Subcutaneous adipose tissue (tissue), 4 donors: ENCODE measurements around the gene PCDHGB5. TPM values are rescaled to one million over a fixed set of nuclear protein-coding genes. Genes with fewer than 3 reads are reported as not detected.
"Not testable (repeated sequence)": the region's sequence is repeated elsewhere in the genome, so short reads cannot be mapped to it uniquely, and the experiment has no call there.

ENCODE experiments used
- total RNA-seq, 4 donors: library from RNA; depleted of rRNA; stranded (reverse); fragments of >200 nt; gene quantifications; one replicate each; pipeline ENCODE4 v1.1.0, GENCODE V29; 2016
- TF ChIP-seq, protein P1 (sequence below): fragments of 450-650 bp; IDR thresholded peaks from one replicate; pipeline ENCODE4 v1.5.1; 2016; ENCODE audit warnings: low read depth, mild to moderate bottlenecking, control low read depth, antibody characterized with exemption, moderate library complexity

PCDHGB5 gene
- total RNA-seq, 4 donors from 2014 or later: 5.3 to 7.0 (median 6.7) TPM

- TF ChIP-seq, protein P1, sequence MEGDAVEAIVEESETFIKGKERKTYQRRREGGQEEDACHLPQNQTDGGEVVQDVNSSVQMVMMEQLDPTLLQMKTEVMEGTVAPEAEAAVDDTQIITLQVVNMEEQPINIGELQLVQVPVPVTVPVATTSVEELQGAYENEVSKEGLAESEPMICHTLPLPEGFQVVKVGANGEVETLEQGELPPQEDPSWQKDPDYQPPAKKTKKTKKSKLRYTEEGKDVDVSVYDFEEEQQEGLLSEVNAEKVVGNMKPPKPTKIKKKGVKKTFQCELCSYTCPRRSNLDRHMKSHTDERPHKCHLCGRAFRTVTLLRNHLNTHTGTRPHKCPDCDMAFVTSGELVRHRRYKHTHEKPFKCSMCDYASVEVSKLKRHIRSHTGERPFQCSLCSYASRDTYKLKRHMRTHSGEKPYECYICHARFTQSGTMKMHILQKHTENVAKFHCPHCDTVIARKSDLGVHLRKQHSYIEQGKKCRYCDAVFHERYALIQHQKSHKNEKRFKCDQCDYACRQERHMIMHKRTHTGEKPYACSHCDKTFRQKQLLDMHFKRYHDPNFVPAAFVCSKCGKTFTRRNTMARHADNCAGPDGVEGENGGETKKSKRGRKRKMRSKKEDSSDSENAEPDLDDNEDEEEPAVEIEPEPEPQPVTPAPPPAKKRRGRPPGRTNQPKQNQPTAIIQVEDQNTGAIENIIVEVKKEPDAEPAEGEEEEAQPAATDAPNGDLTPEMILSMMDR: not testable (repeated sequence)
Measured at GRCh38 chr5:141387557-141388311, 10.0 kb upstream of the PCDHGB5 start, which contains the start of gene PCDHGB4. Gene PCDHGB4, plus strand, starts transcription at chr5:141387698. Its CDS starts 187 bp downstream, at chr5:141387885.

DNA sequence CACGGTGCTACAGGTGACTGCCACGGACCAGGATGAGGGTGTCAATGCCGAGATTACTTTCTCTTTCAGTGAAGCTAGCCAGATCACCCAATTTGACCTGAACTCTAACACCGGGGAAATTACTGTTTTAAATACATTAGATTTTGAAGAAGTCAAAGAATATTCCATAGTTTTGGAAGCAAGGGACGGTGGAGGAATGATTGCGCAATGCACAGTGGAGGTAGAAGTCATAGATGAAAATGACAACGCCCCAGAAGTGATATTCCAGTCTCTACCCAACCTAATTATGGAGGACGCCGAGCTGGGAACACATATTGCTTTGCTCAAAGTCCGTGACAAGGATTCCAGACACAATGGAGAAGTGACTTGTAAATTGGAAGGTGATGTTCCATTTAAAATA, 9.1 kb upstream of the PCDHGB5 start:
- TF ChIP-seq, protein P1: no peak

- TF ChIP-seq, protein P1: no peak
Measured at GRCh38 chr5:141389153-141390042, 8.3 kb upstream of the PCDHGB5 start.

- TF ChIP-seq, protein P1: no peak
Measured at GRCh38 chr5:141392429-141393198, 5.1 kb upstream of the PCDHGB5 start, which contains the start of gene PCDHGA8. Gene PCDHGA8, plus strand, starts transcription at chr5:141392633. Its CDS starts 181 bp downstream, at chr5:141392814.

DNA sequence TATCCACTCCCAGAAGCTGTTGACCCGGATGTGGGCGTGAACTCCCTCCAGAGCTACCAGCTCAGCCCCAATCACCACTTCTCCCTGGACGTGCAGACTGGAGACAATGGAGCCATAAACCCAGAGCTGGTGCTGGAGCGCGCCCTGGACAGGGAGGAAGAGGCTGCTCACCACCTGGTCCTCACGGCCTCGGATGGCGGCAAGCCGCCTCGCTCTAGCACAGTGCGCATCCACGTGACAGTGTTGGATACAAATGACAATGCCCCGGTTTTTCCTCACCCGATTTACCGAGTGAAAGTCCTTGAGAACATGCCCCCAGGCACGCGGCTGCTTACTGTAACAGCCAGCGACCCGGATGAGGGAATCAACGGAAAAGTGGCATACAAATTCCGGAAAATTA, 4.5 kb upstream of the PCDHGB5 start:
- TF ChIP-seq, protein P1: no peak

- TF ChIP-seq, protein P1: no peak
Measured at GRCh38 chr5:141398608-141399007, 861 bp downstream of the PCDHGB5 start.
